Testis (tissue), 2 donors: ENCODE measurements around the gene MAN1B1.

Source experiments
- POLR2A ChIP-seq: fragments of 450-650 bp; IDR thresholded peaks from one replicate; pipeline ENCODE4 v1.6.1; 2017; ENCODE audit warnings: antibody characterized with exemption, mild to moderate bottlenecking, moderate library complexity
- TF ChIP-seq, protein P1 (sequence below), 3 experiments: fragments of 450-650 bp in 2 of 3; fragments of 200-600 bp in 1 of 3; sonication (generic) in 1 of 3; IDR thresholded peaks; one replicate each; pipeline ENCODE4 v1.5.1; 2016 to 2019; ENCODE audit warnings: antibody characterized with exemption in 3 of 3, mild to moderate bottlenecking in 2 of 3, moderate library complexity in 1 of 3

DNA sequence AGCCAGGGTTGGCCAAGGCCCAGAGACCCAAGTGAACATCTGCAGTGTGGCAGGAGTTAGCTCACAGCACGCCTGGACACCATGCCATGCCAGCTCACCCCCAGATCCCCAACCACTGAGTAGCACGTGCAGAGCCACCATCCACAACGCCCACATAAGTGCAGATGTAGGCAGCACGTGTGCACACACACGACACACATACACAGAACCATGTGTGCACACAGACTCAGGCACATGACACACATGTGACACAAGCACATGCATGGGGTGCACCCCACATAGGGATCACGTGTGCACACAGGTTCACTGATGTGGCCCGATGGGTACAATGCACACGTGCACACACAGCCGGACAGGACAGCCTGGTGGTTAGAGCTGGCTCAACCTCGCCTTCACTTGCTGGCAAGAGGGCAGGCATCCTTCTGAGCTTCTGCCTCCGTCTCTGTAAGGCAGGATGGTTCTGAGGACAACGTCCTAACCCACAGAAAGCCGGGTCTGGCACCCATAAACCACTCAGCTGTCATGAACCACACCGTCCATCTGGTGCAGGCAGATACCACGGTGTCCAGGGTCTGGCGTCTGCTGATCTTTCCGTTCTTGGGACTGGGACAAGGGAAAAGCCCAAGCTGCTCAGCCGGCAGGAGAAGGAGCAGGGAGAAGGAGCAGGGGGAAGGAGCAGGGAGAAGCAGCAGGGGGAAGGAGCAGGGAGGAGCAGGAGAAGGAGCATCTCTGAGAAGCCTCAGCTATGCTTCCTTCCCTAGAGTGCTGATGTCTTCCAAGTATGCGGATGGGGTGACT lies 71.0 kb downstream of the MAN1B1 start:
- no peak for TF ChIP-seq POLR2A
- TF ChIP-seq, protein P1, sequence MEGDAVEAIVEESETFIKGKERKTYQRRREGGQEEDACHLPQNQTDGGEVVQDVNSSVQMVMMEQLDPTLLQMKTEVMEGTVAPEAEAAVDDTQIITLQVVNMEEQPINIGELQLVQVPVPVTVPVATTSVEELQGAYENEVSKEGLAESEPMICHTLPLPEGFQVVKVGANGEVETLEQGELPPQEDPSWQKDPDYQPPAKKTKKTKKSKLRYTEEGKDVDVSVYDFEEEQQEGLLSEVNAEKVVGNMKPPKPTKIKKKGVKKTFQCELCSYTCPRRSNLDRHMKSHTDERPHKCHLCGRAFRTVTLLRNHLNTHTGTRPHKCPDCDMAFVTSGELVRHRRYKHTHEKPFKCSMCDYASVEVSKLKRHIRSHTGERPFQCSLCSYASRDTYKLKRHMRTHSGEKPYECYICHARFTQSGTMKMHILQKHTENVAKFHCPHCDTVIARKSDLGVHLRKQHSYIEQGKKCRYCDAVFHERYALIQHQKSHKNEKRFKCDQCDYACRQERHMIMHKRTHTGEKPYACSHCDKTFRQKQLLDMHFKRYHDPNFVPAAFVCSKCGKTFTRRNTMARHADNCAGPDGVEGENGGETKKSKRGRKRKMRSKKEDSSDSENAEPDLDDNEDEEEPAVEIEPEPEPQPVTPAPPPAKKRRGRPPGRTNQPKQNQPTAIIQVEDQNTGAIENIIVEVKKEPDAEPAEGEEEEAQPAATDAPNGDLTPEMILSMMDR (IDR thresholded peaks at IDR 0.05), result no peak
